ENCODE data around the gene ELF2.
A peak's percentile ranks its signal among the peaks of the same experiment; 100 is the strongest.
"Not testable (repeated sequence)": the region's sequence is repeated elsewhere in the genome, so short reads cannot be mapped to it uniquely, and the experiment has no call there.

Gene ELF2

DNA sequence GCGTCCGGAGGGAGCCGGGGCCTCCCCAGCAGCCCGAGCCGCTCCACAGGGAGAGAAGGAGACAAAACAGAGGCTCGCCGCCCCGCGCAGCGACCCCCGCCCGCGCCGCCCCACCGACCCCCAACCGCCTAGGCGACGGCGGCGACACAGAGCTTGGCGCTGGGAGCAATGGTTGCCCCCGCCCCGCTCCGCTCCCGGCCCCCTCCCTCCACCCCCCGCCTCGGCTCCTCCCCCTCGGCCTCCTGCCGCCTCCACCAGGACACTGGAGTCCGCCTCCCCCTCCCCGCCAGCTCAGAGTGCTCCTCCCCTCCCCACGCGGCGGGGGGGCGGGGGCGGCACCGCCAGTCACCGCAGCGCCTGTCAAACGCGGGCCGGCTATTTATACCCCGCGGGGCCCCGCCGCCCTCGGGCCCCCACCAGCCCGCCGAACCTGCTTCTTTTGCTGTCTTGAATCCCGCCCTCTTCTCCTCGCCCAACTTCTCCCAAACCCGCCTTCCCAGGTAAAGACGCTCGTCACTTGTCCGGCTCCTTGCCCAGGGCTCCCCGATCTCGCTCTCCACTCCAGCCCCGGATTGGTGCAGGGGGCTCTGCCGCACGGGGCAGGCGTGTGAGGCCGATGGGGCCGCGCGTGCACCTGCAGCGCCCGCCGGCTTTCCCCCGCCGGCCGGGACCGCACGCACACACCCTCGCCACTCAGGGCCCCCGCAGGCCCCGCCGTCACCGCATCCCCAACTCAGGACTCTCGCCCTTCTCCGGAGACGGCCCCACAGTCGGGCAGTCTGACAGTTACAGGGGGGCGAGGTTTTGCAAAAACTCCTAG lies at the start of gene ELF2:
Gene ELF2, minus strand, starts transcription at position 170 of the 820 bp plus-strand sequence. CDS start 39,517 bp downstream, outside the sequence.
- peak; percentile 78 for DNase-seq
- ATAC-seq = peak; percentile 55

DNA sequence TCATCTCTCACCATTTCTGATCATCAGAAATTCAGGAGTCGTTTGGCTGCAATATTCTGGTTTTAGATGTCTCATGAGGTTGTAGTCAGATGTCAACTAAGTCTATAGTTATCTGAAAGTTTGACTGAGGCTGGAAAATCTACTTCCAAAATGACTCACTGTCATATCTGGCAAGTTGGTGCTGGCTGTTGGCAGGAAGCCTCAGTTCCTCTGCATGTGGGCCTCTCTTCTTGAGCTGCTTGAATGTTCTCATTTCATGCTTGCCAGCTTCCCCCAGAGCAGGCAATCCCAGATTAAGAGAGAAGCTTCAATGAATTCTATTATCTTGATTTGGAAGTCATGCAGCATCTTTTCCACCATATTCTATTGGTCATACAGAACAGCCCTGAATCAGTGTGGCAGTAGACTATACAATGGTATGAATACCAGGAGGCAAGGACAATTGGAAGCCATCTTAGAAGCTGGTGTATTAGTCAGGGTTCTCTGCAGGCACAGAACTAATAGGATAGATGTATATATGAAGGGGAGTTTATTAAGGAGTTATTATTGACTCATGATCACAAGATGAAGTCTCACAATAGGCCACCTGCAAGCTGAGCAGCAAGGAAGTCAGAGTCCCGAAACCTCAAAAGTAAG lies 46.8 kb upstream of the ELF2 start:
- DNase-seq (peak; percentile 9), ATAC-seq (peak; percentile 80)

DNA sequence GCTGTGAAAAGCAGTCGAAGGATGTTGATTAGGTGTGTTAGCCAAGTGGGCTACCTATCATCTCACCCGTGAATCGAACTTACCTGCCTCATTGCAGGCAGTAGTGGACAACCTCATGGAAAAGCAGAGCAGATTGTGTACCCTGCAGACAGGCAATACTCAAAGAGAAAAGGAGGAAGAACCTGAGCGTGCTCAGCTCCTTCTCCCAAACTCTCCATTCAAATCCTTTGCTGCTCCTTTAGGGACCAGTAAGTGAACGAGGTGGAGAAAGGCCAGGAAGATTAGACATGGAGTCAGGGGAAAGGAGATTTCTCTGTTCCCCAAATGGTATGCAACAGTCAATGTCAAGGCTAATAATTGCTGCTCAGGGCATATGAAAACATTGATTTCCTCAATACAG lies 45.2 kb upstream of the ELF2 start:
- DNase-seq = no peak
- no peak for ATAC-seq

DNA sequence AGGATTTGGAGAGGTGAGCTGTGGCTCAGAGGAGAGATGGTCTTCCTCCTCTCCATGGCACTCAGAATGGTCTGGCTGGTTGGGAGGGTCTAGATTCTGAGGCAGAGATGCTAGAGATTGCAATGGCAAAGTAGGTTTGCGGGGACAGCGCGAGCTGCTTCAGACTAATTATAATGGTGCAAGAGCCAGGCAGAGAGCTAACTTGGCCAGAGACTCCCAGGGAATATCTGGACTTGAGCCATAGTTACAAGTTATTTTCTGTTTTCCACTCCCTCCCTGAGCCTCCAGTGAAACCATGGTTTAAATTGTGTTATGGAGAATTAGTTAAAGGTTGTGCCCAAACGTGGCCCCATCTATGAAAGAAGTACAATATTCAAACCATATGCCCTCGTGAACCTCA lies 44.7 kb upstream of the ELF2 start:
- no peak for DNase-seq
- no peak for ATAC-seq

DNA sequence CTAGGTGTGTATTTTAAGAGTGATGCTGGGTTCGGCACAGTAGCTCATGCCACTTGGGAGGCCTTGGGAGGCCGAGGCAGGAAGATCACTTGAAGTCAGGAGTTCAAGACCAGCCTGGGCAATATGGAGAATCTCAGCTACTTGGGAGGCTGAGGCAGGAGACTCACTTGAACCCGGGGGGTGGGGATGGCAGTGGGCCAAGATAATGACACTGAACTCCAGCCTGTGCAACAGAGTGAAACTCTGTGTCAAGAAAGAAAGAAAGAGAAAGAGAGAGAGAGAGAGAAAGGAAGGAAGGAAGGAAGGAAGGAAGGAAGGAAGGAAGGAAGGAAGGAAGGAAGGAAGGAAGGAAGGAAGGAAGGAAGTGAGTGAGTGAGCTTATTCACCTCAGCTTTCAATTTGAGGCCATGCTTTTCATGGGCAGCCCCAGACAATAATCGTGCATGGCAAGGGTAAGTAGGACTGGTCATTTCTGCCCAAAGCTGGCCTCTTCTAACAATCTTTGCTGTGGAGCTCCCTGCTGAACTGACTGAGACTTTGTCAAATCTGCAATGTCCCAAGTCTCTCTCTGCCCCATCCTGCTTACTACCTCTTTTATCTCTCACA lies 42.5 kb upstream of the ELF2 start:
- ATAC-seq (no peak), DNase-seq (no peak)

DNA sequence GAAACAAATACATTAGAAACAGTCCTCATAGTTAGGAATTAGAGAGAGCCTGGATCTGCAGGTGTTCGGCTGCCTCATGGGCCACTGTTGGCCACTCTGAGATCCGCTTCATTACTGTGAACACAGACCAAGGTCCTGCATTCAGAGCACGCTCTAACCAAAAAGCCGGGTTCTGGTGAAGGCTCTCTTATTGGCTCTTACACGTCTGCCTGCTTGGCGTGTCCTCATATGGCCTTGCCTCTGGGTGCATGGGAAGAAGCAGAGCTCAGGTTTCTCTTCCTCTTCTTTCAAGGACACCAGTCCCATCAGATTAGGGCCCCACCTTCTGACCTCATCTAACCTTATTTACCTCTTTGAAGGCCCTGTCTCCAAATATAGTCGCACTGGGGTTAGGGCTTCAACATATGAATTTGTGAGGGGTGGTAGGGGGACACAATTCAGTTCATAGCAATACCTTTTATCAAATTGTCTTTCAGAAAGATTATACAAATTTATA lies 37.1 kb upstream of the ELF2 start:
- ATAC-seq (no peak), DNase-seq (no peak)

DNA sequence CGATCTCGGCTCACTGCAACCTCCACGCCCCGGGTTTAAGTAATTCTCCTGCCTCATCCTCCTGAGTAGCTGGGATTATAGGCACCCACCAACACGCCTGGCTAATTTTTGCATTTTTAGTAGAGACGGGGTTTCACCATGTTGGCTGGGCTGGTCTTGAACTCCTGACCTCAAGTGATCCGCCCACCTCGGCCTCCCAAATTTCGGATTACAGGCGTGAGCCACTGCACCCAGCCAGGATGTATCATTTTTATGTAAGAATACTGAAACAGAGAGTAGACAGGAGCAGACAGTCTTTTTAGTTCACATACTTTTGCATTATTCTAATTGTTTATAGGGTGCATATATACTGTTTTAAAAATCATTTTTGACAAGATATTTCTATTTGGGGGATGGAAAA lies 36.6 kb upstream of the ELF2 start:
- not testable (repeated sequence) for DNase-seq

DNA sequence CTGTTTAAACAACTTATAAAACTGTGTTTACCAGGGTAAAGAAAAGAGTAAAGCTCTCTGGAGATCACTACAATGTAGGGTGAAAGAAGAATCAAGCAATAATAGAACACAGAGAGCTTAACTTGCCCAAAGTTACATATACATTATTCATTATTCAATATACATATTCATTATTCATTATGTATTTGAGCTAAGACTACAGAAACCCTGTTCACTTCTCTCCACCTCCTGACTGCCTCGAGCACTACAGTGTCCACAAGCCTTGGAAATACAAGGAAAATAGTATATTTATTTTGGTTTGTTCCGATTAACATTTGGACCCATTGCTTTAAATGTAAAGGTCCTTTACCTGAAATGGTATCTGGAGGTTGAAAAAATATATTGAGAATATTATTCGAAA lies 35.9 kb upstream of the ELF2 start:
- ATAC-seq (no peak), DNase-seq (no peak)

More for the DNA sequence above, 36.6 kb upstream of the ELF2 start:
- ATAC-seq = not testable (repeated sequence)

DNA sequence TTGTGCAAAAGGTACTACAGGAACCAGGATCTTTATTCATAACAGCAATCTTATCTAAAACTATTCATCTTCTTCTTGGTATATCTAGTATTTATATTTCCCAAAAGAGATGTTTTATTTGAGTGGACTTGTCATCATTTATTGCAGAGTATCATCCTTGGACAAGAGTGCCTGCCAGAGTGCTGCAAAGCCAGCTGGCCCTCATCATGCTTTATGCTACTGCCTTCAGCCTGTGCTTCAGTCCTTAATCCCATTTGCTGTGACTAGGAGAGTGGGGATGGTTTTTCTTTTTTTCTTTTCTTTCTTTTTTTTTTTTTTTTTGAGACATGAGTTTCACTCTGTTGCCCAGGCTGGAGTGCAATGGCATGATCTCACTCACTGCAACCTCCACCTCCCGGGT lies 33.5 kb upstream of the ELF2 start:
- DNase-seq = no peak
- ATAC-seq = no peak

DNA sequence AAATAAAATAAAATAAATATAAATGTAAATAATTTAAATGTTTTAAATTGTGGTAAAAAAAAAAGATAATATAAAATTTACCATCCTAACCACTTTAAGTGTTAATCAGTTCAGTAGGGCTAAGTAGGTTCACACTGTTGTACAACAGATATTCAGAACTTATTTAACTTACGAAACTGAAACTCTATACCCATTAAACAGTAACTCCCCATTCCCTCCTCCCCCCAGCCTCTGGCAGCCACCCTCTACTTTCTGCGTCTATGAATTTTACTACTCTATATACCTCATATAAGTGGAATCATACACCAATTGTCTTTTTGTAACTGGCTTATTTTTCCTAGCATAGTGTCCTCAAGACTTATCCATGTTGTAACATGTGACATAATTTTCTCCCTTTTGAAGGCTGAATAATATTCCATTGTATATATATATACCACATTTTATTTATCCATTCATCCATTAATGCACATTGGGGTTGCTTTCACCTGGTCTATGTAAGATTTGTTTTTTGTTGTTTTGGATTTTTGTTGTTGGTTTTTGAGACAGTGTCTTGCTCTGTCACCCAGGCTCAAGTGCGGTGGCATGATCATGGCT lies 32.5 kb upstream of the ELF2 start:
- DNase-seq = no peak
- no peak for ATAC-seq

DNA sequence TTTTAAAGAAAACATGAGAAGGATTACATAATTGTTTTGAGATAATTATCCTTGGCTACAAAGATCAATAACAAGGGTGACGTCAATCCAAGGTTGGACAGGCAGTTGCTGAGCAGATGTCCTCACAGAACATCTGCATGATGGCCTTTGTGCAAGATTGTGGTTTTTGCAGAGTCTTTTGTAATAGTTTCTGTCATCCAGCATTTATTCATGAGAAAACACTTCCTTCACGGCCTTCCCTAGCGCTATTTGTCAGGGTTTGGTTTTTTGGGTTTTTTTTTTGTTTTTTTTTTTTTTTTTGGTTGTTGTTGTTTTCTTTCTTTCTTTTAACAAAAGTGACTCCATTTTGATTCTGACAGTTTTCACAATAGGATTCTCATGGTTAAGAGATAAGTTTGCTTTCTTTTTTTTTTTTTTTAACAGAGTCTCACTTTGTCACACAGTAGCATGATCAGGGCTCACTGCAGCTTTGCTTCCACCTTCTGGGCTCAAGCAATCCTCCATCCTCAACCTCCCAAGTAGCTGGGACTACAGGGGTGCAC lies 31.5 kb upstream of the ELF2 start:
- no peak for DNase-seq
- no peak for ATAC-seq

DNA sequence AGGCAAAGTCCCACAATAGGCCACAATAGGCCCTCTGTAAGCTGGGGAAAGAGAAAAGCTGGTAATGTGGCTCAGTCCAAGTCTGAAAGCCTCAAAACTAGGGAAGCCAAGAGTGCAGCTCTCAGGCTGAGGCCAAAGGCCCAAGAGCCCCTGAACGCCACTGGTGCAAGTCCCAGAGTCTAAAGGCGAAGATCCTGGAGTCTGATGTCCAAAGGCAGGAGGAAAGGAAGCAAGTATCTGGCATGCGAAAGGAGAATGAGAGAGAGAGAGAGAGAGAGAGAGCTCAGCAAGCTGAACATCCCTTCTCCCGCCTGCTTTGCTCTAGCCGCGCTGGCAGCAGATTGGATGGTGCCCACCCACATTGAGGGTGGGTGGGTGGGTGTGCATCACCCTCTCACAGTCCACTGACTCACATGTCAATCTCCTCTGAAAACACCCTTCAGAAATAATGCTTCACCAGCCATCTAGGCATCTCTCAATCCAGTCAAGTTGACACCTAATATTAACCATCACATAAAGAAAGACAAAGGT lies 30.9 kb upstream of the ELF2 start:
- DNase-seq (no peak), ATAC-seq (no peak)

DNA sequence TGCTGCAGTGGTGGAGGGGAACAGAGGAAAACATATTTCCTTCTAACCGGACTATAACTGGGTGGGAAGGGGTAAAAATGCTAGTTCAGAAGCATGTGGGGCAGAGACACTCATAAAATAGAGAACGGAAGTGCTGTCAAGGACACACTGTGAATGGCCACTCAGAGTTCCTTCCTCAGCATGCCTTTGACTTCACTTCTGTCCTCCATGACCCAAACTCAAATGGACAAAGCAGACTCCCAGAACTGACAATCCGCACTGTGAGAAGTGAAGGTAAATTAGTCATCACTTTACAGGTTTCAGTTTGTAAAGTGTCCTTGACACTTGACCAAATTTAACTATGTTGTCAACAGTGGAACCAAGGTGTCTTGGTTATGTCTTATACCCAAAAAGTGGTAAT lies 30.2 kb upstream of the ELF2 start:
- ATAC-seq (no peak), DNase-seq (no peak)

DNA sequence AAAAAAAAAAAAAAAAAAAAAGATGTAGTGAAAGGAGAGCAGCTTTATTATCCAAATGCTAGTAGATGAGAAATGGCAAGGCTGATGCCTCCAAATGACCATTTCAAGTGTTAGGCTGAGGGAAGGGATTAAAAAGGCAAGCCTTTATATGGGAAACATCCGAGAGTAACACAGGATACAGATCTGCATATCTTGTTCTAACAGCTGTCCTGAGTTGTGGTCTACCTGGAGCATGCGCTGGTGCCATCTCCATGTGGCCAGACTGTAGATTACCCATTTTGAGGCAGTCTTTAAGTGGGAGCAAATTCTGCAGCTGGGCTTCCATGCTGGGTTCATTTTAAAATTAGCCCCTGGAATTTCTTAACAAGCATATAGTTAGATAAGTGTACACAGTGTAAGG lies 26.0 kb upstream of the ELF2 start:
- no peak for DNase-seq
- no peak for ATAC-seq

DNA sequence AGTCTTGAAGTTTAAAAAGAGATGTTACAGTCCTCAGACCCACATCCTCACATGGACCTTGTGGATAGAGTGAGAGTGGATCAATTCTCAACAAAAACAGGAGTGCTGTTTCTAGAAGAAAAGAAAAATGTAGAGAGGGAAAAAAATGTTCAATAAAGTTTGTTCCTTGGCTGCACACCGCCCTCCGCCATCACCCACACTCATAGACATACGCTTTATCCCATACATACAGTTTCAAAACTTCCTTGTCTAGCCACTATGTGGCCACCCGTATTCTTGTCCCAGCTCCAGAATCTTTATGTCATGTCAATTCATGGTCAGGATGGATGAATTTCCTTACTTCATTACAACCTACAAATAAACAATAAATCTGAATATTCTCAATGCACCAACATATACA lies 23.5 kb upstream of the ELF2 start:
- no peak for DNase-seq
- no peak for ATAC-seq

DNA sequence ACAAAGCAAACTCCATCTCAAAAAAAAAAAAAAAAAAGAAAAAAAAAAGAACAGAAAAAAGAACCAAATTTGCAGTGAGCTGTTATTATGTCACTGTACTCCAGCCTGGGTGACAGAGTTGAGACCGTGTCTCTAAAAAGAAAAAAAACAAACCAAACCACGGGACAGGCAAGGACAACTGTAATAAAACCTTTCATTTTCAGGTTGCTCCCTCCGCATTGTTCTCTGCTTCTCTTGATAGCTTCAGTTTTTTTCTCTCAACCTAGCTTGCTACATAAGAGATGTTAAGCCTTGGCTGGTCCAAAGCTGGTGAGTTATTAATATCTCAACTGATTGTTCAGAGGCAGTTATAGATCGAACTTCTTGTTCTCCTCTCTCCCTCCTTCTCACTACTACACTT lies 23.1 kb upstream of the ELF2 start:
- ATAC-seq (no peak), DNase-seq (no peak)

DNA sequence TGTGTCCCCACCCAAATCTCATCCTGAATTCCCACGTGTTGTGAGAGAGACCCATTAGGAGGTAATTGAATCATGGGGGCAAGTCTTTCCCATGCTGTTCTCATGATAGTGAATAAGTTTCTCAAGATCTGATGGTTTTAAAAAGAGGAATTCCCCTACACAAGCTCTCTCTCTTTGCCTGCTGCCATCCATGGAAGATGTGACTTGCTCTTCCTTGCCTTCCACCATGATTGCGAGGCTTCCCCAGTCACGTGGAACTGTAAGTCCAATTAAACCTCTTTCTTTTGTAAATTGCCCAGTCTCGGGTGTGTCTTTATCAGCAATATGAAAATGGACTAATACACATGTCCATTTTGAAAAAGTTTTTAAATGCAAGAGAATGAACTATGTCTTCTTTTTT lies 20.2 kb upstream of the ELF2 start:
- not testable (repeated sequence) for DNase-seq, ATAC-seq

DNA sequence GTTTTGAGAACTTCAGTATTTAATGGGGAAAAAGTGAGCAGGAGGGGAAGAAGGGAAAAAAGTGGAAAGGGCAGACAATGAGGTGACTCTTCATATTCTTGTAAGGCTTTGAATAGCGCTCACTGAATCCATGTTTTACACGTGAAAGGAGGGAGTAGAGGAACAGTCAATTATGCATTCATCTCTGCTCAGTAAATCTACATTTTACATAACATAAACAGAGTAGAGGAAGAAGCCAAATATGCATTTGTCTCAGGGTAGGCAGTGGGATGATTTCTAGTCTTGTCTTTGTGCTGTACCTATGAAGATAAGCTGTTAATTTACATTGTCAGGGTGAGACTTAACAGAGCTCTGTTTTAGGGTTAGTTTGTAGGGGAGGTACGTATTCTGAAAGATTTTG lies 19.4 kb upstream of the ELF2 start:
- ATAC-seq (no peak), DNase-seq (no peak)

DNA sequence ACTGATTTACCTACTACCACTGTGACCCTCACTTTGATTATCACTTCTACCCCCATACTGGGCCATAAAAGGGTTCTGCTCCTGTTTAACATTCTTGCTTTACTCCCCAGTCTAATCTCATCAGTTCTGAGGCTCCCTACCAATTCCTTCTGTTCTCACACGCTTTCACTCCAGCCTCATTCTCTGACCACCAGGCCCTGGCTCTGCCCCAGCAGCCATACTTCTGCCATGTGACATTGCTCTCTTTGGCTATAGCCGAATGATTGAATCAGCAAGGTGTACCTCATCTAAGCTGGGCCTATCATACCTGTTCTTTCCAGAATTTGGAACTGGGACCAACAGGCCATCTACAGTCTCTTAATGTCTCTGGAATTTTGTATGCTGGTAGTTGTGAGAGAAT lies 14.4 kb upstream of the ELF2 start:
- ATAC-seq = no peak
- DNase-seq = no peak

DNA sequence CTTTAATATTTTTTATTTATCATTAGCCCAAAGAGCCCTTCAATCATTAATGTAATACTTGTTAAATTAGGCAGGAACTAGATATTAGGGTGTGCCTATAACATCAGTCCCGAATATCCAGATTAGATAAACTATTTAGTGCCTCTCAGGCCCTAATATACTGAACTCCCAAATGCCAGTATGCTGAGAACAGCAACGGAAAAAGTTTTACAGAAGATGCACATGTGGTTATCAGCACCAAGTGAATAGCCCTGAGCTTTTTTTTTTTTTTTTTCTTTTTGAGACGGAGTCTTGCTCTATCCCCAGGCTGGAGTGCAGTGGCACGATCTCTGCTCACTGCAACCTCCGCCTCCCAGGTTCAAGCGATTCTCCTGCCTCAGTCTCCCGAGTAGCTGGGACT lies 13.0 kb upstream of the ELF2 start:
- ATAC-seq (no peak), DNase-seq (no peak)

DNA sequence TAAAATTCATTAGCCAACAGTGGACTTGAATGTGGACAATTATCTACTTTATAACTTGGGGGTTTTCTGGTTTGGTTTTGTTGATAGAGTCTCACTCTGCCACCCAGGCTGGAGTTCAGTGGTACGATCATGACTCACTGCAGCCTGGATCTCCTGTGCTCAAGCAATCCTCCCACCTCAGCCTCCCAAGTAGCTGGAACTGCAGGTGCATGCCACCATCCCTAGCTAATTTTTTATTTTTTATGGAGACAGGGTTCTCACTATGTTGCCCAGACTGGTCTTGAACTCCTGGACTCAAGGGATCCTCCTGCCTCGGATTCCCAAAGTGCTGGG lies 12.4 kb upstream of the ELF2 start:
- DNase-seq = no peak
- ATAC-seq = no peak

DNA sequence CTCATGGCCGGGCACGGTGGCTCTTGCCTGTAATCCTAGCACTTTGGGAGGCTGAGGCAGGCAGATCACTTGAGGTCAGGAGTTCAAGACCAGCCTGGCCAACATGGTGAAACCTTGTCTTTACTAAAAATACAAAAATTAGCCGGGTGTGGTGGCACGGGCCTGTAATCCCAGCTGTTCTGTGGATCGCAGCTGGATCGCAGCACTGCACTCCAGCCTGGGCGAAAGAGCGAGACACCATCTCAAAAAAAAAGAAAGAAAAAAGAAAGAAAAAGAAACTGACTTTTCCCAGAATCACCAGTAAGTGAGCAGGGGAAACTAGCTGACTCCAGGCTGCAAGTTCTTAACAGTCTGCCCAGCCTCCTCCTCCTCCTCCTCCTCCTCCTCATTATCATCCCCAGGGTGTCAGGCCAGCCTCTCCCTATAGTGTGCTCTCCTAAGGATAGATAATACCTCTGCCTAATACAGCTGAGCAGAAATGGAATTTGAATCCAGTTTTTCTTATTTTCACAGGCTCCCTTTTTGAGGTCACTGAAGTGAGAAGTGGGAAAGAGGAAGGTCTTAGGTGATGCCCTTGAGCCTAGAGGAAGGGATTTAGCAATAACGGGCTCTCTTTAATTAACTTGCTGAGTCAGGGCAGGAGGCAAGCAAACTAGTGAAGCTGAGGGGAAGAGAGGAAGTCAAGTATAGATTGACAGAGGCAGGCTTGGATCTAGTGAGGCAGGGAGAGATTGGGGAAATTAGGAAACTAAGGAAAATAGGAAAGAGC lies 11.8 kb upstream of the ELF2 start:
- DNase-seq = no peak
- ATAC-seq = no peak
